Stimulated activated CD4-positive, alpha-beta T cell treated with anti-CD3 and anti-CD28 coated beads, Interleukin-4, amount 100 ng/mL, for 1 hour (primary cell): ENCODE data around the gene DDX20.
"Not testable (repeated sequence)": the region's sequence is repeated elsewhere in the genome, so short reads cannot be mapped to it uniquely, and the experiment has no call there.

Experiments used
- DNase-seq: peaks from one replicate; pipeline ENCODE4 v3.0.0-alpha.2; 2020

DDX20 gene

GRCh38 chr1:111792249-111792648 lies 36.5 kb downstream of the DDX20 start:
- DNase-seq, result no peak

GRCh38 chr1:111793923-111794322 lies 38.2 kb downstream of the DDX20 start:
- no peak for DNase-seq

GRCh38 chr1:111795401-111795800 lies 39.7 kb downstream of the DDX20 start:
- DNase-seq, result no peak

GRCh38 chr1:111798580-111798979 lies 42.9 kb downstream of the DDX20 start:
- DNase-seq, result no peak

GRCh38 chr1:111799722-111800121 lies 44.0 kb downstream of the DDX20 start:
- not testable (repeated sequence) for DNase-seq

- no peak for DNase-seq
Measured at GRCh38 chr1:111801071-111801850, 45.6 kb downstream of the DDX20 start.

GRCh38 chr1:111802110-111802509 lies 46.4 kb downstream of the DDX20 start:
- no peak for DNase-seq

- DNase-seq, result no peak
Measured at GRCh38 chr1:111802984-111803383, 47.3 kb downstream of the DDX20 start.

- DNase-seq, result no peak
Measured at GRCh38 chr1:111803951-111804350, 48.2 kb downstream of the DDX20 start.

- no peak for DNase-seq
Measured at GRCh38 chr1:111804776-111805175, 49.1 kb downstream of the DDX20 start.

GRCh38 chr1:111805251-111805650 lies 49.5 kb downstream of the DDX20 start:
- DNase-seq, result no peak

- no peak for DNase-seq
Measured at GRCh38 chr1:111811891-111812290, 56.2 kb downstream of the DDX20 start.

GRCh38 chr1:111812306-111812705 lies 56.6 kb downstream of the DDX20 start:
- no peak for DNase-seq

GRCh38 chr1:111813440-111814304 lies 58.0 kb downstream of the DDX20 start:
- DNase-seq, result no peak

- DNase-seq, result no peak
Measured at GRCh38 chr1:111814305-111814628, 58.6 kb downstream of the DDX20 start.

GRCh38 chr1:111814642-111815041 lies 58.9 kb downstream of the DDX20 start:
- DNase-seq, result no peak
